GM23338 (cell line): ENCODE measurements around the gene HSD11B1L.

Experiments
- CTCF ChIP-seq, 2 experiments: fragments of 200-600 bp in 1 of 2; sonication (generic) in 1 of 2; conservative IDR thresholded peaks; 2 replicates each; pipeline versions ENCODE4 v1.5.1 to v1.6.1; 2016 to 2017; ENCODE audit warnings: antibody characterized with exemption in 2 of 2, low read depth in 2 of 2, mild to moderate bottlenecking in 2 of 2, moderate library complexity in 1 of 2
- STAT1 ChIP-seq: IDR thresholded peaks from one replicate; pipeline ENCODE4 v1.6.1; 2016; ENCODE audit warnings: antibody characterized with exemption; ENCODE audit not compliant: unreplicated experiment

GRCh38 chr19:5687360-5688198, 6.8 kb downstream of the HSD11B1L start:
- TF ChIP-seq CTCF (conservative IDR thresholded peaks at IDR 0.05; ENCODE audit: low read depth in 2 of 2) = 0 out of 4 replicates have a peak, but pooled peaks of 1 of the 2 experiments have one; percentile 1
- no peak for TF ChIP-seq STAT1
